HEK293T (cell line): ENCODE measurements around the gene FBXO17.

Source experiments
- BHLHE40 ChIP-seq: fragments of 450-650 bp; IDR thresholded peaks from 2 replicates; pipeline ENCODE4 v1.6.1; 2016; ENCODE audit warnings: mild to moderate bottlenecking, moderate library complexity, borderline replicate concordance
- FOXA1 ChIP-seq: fragments of 450-650 bp; IDR thresholded peaks from 2 replicates; pipeline ENCODE4 v1.6.1; 2016; ENCODE audit warnings: mild to moderate bottlenecking
- FOXM1 ChIP-seq: fragments of 450-650 bp; IDR thresholded peaks from 2 replicates; pipeline ENCODE4 v1.6.1; 2017; ENCODE audit warnings: mild to moderate bottlenecking, borderline replicate concordance
- L3MBTL2 ChIP-seq: fragments of 450-650 bp; conservative IDR thresholded peaks from 2 replicates; pipeline ENCODE4 v1.6.1; 2016; ENCODE audit warnings: mild to moderate bottlenecking
- PKNOX1 ChIP-seq: fragments of 450-650 bp; IDR thresholded peaks from 2 replicates; pipeline ENCODE4 v1.6.1; 2016
- SP1 ChIP-seq: fragments of 450-650 bp; IDR thresholded peaks from 2 replicates; pipeline ENCODE4 v1.6.1; 2017
- SUZ12 ChIP-seq: fragments of 450-650 bp; IDR thresholded peaks from 2 replicates; pipeline ENCODE4 v1.6.1; 2016; ENCODE audit warnings: mild to moderate bottlenecking

GRCh38 chr19:39014037-39014436 is 38.5 kb upstream of the FBXO17 start:
- TF ChIP-seq PKNOX1 (no peak), FOXM1 (no peak), BHLHE40 (no peak), FOXA1 (no peak), SUZ12 (no peak), L3MBTL2 (no peak), SP1 (no peak)
